HK-2 (cell line): Measurements from ENCODE around the gene CMSS1.

Experiments
- DNase-seq: peaks from one replicate; pipeline ENCODE4 v3.0.0-alpha.2; 2018; ENCODE audit not compliant: unreplicated experiment

The CMSS1 gene

GRCh38 chr3:100140976-100141375 lies 323.3 kb downstream of the CMSS1 start:
- no peak for DNase-seq

GRCh38 chr3:100141586-100141985 lies 323.9 kb downstream of the CMSS1 start:
- no peak for DNase-seq

- no peak for DNase-seq
Observed at GRCh38 chr3:100144255-100144866, 326.7 kb downstream of the CMSS1 start.

GRCh38 chr3:100149130-100149529 lies 331.5 kb downstream of the CMSS1 start:
- no peak for DNase-seq

- DNase-seq: no peak
Observed at GRCh38 chr3:100149713-100150415, 332.2 kb downstream of the CMSS1 start.

- no peak for DNase-seq
Observed at GRCh38 chr3:100150473-100150872, 332.8 kb downstream of the CMSS1 start.

- no peak for DNase-seq
Observed at GRCh38 chr3:100151024-100151707, 333.5 kb downstream of the CMSS1 start.

- no peak for DNase-seq
Observed at GRCh38 chr3:100154171-100154570, 336.5 kb downstream of the CMSS1 start.

- no peak for DNase-seq
Observed at GRCh38 chr3:100155128-100155527, 337.5 kb downstream of the CMSS1 start.

- DNase-seq: no peak
Observed at GRCh38 chr3:100155590-100155989, 337.9 kb downstream of the CMSS1 start.

GRCh38 chr3:100157685-100158084 lies 340.0 kb downstream of the CMSS1 start:
- no peak for DNase-seq

GRCh38 chr3:100158918-100159330 lies 341.3 kb downstream of the CMSS1 start:
- DNase-seq: no peak

GRCh38 chr3:100159331-100160153 lies 341.9 kb downstream of the CMSS1 start:
- DNase-seq: no peak

GRCh38 chr3:100160521-100160920 lies 342.9 kb downstream of the CMSS1 start:
- no peak for DNase-seq

GRCh38 chr3:100163787-100164186 lies 346.1 kb downstream of the CMSS1 start:
- no peak for DNase-seq

- no peak for DNase-seq
Observed at GRCh38 chr3:100164743-100165142, 347.1 kb downstream of the CMSS1 start.

GRCh38 chr3:100165926-100166550 lies 348.4 kb downstream of the CMSS1 start:
- no peak for DNase-seq

GRCh38 chr3:100169201-100169920 lies 351.7 kb downstream of the CMSS1 start:
- DNase-seq: no peak

GRCh38 chr3:100170486-100170885 lies 352.8 kb downstream of the CMSS1 start:
- DNase-seq: no peak

GRCh38 chr3:100171211-100171914 lies 353.7 kb downstream of the CMSS1 start:
- no peak for DNase-seq
